Heart left ventricle (tissue), 13 donors: ENCODE results near the gene MINDY3.

Source experiments
- CTCF ChIP-seq, 12 donors: fragments of 200-600 bp; sonication (generic) in 4 of 12; IDR thresholded peaks; one replicate each; pipeline versions ENCODE4 v1.5.0 to v1.8.0; 2018 to 2022; ENCODE audit warnings: antibody characterized with exemption in 12 of 12, mild to moderate bottlenecking in 5 of 12
- POLR2A ChIP-seq, 2 donors: fragments of 450-650 bp; IDR thresholded peaks; one replicate each; pipeline ENCODE4 v1.6.1; 2017; ENCODE audit warnings: antibody characterized with exemption in 2 of 2, mild to moderate bottlenecking in 2 of 2, moderate library complexity in 2 of 2
- donor health status: ischemic (EF 13 %, LVEDD 7.1; RV severe dilation, severe dysfunction).
- donor health status: DM: no; HTN: yes; CAD: no.
- donor health status: DM: no; HTN: no; CAD: no.
- donor health status: ischemic (EF 25% LVEDD 6.9; RV normal size, moderate dysfunction).
- donor health status: ischemic (EF 25% LVEDD 5.7; RV mildly dilated, moderate dysfunction).
- donor health status: ischemic (EF 35%, LVEDD 5.7; RV mildly dilated, moderate dysfunction).
- donor health status: nonischemic (EF 11% LVEDD 7.7; RV severe dilation, severe dysfunction).
- donor health status: DM: yes; HTN: yes; CAD: no.
- donor health status: PGD.
- donor health status: ischemic (EF 29% LVEDD 5.4; RV normal size, mild dysfunction).
- donor health status: nonischemic (EF 23%, LVEDD 6.1; RV moderate dilation, normal function).

- no peak for TF ChIP-seq CTCF (IDR thresholded peaks at IDR 0.05)
- no peak for TF ChIP-seq POLR2A (IDR thresholded peaks at IDR 0.05)
These were observed 800 bp downstream of the MINDY3 start for GRCh38 chr10:15859509-15859905.
